HG03060 (cell line): Measurements from ENCODE around the gene DTNB.

ENCODE experiments used
- ATAC-seq: cut with Tn5 transposase; IDR thresholded peaks from one replicate; pipeline ENCODE4 v1.9.1; 2021; ENCODE audit warnings: low read depth, moderate number of reproducible peaks; ENCODE audit not compliant: unreplicated experiment

DTNB gene

DNA sequence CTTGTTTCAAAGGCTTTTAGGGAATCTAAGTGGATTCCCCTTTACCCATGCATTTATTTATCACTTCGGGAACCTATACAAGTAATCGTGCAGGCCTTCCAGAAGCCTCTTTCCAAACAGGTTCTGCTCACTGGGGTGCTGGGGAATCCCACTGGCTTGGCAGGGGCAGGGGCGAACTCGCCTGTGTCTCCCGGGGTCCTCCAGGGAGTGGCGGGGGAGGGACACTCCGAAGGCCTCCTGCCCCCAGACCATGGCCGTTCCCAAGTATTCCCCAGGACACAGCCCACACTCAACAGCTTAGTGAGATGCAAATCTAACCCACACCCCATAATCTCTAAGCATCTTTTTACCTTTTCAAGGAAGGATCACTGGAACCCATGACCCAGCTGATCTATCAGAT, 338.2 kb downstream of the DTNB start:
- no peak for ATAC-seq

DNA sequence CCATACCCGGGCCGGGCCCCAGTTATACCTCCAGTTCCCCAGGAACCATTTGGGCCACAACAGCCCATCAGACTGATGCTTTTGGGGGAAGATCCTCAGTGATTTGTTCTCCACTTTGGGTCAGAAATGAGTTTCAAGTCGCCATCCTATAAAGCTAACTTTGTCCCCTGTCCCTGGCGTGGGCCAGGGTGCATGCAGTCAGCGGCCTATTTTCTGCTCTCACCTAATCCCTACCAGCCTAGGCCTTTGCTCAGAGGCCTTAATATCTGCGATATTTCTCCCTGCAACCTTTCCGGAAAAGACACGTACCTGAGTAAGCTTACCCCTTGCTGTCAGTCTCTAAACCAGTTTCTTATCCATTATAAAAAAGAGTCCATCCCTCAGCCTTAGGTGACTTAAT, 338.9 kb downstream of the DTNB start:
- ATAC-seq = no peak

DNA sequence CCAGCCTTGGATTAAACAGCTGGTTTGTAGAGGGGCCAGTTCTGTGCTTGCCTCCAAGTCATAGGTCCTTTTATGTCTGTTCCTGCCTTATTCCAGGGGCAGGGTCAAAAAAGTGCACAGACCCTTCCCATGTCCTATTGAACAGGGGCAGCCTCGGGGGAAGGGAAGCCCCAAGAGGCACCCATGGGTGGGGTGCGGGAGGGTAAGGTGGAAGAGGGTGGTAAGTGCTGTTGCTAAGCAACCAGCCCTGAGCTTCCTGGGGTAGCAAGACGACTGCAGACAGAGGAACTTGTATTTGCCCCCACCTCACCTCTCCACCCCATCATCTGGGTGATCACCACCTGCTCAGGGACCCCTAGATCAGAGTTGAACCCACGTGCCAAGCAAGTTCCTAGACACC, 339.4 kb downstream of the DTNB start:
- ATAC-seq = no peak

DNA sequence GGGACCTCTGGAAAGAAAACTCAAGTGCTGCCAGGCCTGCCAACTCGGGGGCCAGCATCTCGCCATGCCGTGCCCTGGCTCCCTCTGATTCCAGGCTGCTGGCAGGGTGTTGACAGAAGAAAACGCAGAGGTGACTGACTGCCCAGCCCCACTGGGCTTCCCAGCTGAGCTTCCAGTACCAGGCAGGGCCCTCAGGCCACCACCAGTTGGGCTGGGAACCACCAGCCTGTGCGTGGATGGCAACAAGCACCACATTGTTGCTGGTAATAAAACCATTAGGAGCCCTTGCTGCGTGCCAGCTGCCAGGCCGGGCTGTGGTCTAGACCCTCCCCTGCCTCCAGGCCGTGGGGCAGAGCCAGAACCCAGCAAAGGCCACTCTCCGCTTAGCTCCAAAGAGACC, 340.8 kb downstream of the DTNB start:
- no peak for ATAC-seq

DNA sequence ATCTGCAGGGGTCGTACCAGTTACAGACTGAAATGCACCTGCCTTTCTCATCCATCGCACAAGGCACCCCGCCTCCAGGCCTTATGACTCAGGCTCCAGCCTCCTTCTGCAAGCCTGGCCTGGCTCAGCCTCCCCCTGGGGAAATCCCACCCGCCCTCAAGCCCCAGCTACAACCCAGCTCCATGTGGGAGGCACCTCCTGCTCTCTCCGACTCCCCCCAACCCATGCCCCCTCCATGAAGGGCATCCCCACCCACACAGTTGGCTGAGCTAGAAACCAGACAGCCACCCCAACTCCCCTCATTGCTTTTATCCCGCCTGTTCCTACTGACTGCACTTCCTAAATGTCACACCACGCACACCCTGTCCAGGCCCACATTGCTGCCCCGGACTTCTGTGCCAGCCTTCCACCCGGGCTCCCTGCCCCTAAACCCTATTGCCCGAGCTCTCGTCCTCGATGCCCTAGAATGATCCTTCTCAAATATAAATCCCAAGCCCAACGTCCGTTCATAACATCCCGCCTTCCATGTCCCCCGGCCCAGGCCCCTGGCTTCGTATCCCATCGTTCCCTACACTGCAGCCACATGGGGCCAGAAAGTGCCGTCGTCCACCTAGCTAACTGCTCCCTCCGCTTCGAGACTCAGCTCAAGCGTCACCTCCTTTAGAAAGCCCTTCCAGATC, 341.6 kb downstream of the DTNB start:
- no peak for ATAC-seq

DNA sequence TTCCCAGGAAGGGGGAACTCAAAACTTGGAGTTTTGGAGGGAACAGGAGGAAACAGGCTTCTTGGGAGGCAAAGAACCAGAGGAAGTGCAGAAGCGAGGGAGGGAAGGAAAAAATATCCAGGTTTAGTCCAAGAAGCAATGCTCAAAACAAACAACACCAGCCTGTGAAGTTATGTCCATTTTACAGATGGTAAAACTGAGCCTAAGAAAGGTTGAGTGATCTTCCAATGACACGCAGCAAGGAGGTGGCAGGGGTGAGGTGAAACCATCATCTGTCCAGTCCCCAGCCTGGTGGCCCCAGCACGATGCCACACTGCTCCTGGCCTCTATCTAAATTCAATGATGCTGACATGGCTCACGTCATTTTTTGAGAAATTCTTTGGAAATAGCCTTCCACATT, 342.4 kb downstream of the DTNB start:
- ATAC-seq = no peak

DNA sequence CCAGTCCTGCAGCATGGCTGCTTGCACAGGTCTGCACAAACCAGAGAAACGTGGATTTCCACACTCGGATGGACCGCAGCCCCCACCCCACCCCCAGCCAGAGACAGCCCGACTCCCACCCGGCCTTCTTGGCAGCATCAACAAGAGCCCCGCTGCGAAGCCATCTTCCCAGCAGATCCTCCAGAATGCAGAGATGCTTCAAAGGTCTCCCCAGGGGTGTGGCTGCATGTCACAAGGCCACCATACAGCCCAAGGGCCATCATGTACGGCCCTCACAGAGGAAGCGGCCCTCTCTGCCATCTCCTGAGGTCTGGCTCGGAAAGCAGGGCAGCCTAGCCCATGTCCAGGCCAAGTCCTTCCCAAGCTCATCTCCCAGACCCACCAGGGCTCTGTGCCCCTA, 343.1 kb downstream of the DTNB start:
- ATAC-seq = no peak

DNA sequence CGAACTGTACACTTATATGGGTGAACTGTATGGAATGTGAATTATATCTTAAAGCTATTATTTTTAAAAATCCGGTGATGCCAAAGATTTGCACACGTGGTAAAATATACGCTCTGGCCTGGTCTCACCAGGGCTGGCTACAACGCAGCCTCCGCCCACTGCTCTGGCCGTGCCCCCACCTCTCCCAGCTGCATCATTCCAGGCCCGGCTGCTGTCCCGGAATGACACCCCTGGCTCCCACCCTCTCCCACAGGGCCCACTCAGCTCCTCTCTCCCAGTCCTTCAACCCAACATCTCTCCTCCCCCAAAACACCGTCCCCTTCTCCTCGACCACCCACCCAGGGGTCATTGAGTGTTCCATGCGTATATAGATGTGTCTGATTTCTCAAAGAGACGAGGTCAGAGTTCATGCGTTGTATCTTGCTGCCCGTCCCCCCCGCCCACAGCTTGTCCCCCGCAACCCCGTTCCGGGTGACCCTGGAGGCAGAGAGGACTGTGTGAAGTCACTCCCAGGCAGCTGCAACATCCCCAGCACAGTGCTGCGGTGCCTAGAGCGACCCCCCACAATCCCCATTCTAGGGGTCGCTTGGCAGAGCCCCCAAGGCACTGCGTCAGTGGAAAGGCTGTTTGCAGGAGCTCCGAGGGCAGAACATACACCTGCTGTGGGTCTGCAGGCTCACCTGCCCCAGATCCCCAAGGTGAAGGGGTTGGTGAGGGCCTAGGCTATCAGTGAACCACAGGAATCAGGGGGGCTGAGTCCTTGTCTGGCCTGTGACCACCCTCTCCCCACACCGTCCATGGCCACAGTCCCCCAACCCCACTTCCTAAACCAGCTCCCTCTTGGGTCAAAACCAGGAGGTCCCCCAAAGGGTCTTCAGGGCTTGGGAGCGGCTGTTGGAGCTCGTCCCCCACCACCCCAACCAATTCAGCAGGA, 345.0 kb downstream of the DTNB start:
- ATAC-seq = no peak
